K562 (cell line): ENCODE data around the gene EFHD2. TPM values are rescaled to one million over a fixed set of nuclear protein-coding genes. Genes with fewer than 3 reads are reported as not detected.

Experiments used
- ATAC-seq: fragments of 200-7000 bp; cut with Tn5 transposase; 3 replicates; pipeline ENCODE4 v1.9.1; 2020; ENCODE audit warnings: moderate library complexity
- BruUV-seq: library from RNA; stranded (reverse); fragments of 400-500 nt; replicated peaks from 2 replicates; lab custom pipeline; 2021; lab: Mats Ljungman, UMichigan
- CTCF ChIA-PET: fragments of 300-600 bp; formaldehyde crosslinking; extraction: SDS; loops from one replicate; lab custom pipeline; 2021; ENCODE audit warnings: low intra/inter-chr PET ratio; lab: Yijun Ruan, JAX
- POLR2A ChIA-PET: fragments of 300-600, 350-650 bp; sonication (Branson Sonifier 250); formaldehyde crosslinking; extraction: SDS; loops from one replicate; lab custom pipeline; 2021; ENCODE audit warnings: antibody characterized with exemption, inconsistent platforms; lab: Yijun Ruan, JAX
- DNase-seq, 4 experiments: peaks; one replicate each; pipeline versions ENCODE4 v3.0.0 to v3.0.0-alpha.2; 2011 to 2018; ENCODE audit warnings: low spot score in 3 of 4, mixed read lengths in 3 of 4; ENCODE audit errors: extremely low read depth in 1 of 4
- FAIRE-seq: peaks from 2 replicates; lab custom pipeline; 2011; peaks lifted over from hg19 to GRCh38; lab: Jason Lieb, UNC
- H2AFZ ChIP-seq: 2 replicates; pipeline ENCODE4 v1.6.0; 2011; ENCODE audit warnings: low read depth, low read length, control low read depth, inconsistent platforms
- H3K27ac ChIP-seq: fragments of 200-600 bp; 3 replicates; pipeline ENCODE4 v1.8.0; 2011; ENCODE audit warnings: low read depth, mild to moderate bottlenecking, control low read depth, inconsistent platforms, low read length, moderate library complexity, mixed read lengths; ENCODE audit errors: extremely low read depth
- H3K27me3 ChIP-seq, 2 experiments: fragments of 300-600 bp in 1 of 2; 2 replicates in 1 of 2; 3 replicates in 1 of 2; pipeline versions ENCODE4 v1.6.0 to v1.8.0; 2011; ENCODE audit warnings: inconsistent platforms in 2 of 2, low read length in 2 of 2, mild to moderate bottlenecking in 1 of 2, mixed read lengths in 1 of 2, moderate library complexity in 1 of 2; ENCODE audit not compliant: control insufficient read depth in 2 of 2, insufficient read depth in 2 of 2
- H3K36me3 ChIP-seq: fragments of 300-600 bp; 3 replicates; pipeline ENCODE4 v1.8.0; 2011; ENCODE audit warnings: mild to moderate bottlenecking, low read length, inconsistent platforms; ENCODE audit not compliant: control insufficient read depth, insufficient read depth
- H3K4me1 ChIP-seq, 2 experiments: fragments of 200-600 bp in 1 of 2; replicated peaks in 1 of 2; 2 replicates in 1 of 2; 3 replicates in 1 of 2; pipeline versions ENCODE4 v1.5.1 to v1.8.0; 2011; ENCODE audit warnings: inconsistent platforms in 2 of 2, low read length in 2 of 2, mild to moderate bottlenecking in 1 of 2, mixed read lengths in 1 of 2, moderate library complexity in 1 of 2; ENCODE audit not compliant: control insufficient read depth in 2 of 2, insufficient read depth in 2 of 2
- H3K4me2 ChIP-seq: 2 replicates; pipeline ENCODE4 v1.6.1; 2011; ENCODE audit warnings: low read length, control low read depth, inconsistent platforms, mixed read lengths; ENCODE audit not compliant: insufficient read depth
- H3K4me3 ChIP-seq: fragments of 200-600 bp; sonication (generic), shearing (Covaris generic); 2 replicates; pipeline ENCODE4 v1.5.1; 2016; ENCODE audit warnings: control low read depth, inconsistent platforms
- H3K79me2 ChIP-seq: fragments of 200-600 bp; 3 replicates; pipeline ENCODE4 v1.8.0; 2011; ENCODE audit warnings: low read length, inconsistent platforms; ENCODE audit not compliant: control insufficient read depth, insufficient read depth
- H3K9ac ChIP-seq, 2 experiments: 2 replicates each; pipeline versions ENCODE4 v1.6.0 to v1.6.1; 2011; ENCODE audit warnings: low read depth in 2 of 2, low read length in 2 of 2, control low read depth in 1 of 2, inconsistent platforms in 1 of 2, mild to moderate bottlenecking in 1 of 2, mixed read lengths in 1 of 2; ENCODE audit not compliant: insufficient read depth in 1 of 2
- H3K9me1 ChIP-seq: one replicate; pipeline ENCODE4 v1.6.0; 2011; ENCODE audit warnings: inconsistent platforms, mild to moderate bottlenecking, low read length, moderate library complexity; ENCODE audit not compliant: control insufficient read depth, insufficient read depth
- H3K9me3 ChIP-seq: replicated peaks from 2 replicates; pipeline ENCODE4 v1.5.1; 2011; ENCODE audit warnings: low read depth, low read length, inconsistent platforms; ENCODE audit not compliant: control insufficient read depth, insufficient read depth
- H4K20me1 ChIP-seq: replicated peaks from 2 replicates; pipeline ENCODE4 v1.6.1; 2011; ENCODE audit warnings: low read length, inconsistent platforms, mixed read lengths; ENCODE audit not compliant: control insufficient read depth, insufficient read depth
- CHD2 ChIP-seq: IDR thresholded peaks from 2 replicates; pipeline ENCODE4 v1.6.1; 2011; ENCODE audit warnings: low read depth, low read length
- WGBS: fragments of 100-300 bp; shearing (Covaris generic); methylation state at CpG from one replicate; pipeline ENCODE4 v1.1.6; 2016; ENCODE audit warnings: low coverage, mixed read lengths; ENCODE audit not compliant: insufficient coverage; ENCODE audit errors: missing lambda C conversion rate; 5-methylcytosine and 5-hydroxymethylcytosine counted together
- in situ Hi-C: fragments of 300-500 bp; cut with MboI; formaldehyde crosslinking; loops from 4 replicates; pipeline ENCODE4 v1.15.0; 2018; ENCODE audit warnings: inconsistent platforms, mixed read lengths
- intact Hi-C: fragments of 100-400 bp; cut with micrococcal nuclease; formaldehyde crosslinking; loops from 2 replicates; pipeline ENCODE4 v1.14.2; 2022
- polyA plus RNA-seq, 8 experiments: library from polyadenylated mRNA; depleted of rRNA in 4 of 8; stranded (reverse) in 5 of 8; unstranded in 3 of 8; fragments of >200 nt; fragmentation: Nextera tagmentation in 2 of 8; fragmentation: Illumina TruSeq in 1 of 8; extraction: Ambion mirVana in 2 of 8; extraction: Trizol in 1 of 8; gene quantifications; 2 replicates each; pipeline versions ENCODE4 v1.2.1 to v1.2.3, GENCODE V29; 2011 to 2014; ENCODE audit warnings: inconsistent platforms in 1 of 8, missing spikeins in 1 of 8
- total RNA-seq, 7 experiments: library from RNA; depleted of rRNA in 6 of 7; stranded (reverse); fragments of >200 nt in 6 of 7; fragmentation: Illumina TruSeq in 2 of 7; extraction: Trizol in 2 of 7; gene quantifications; 2 replicates each; pipeline versions ENCODE4 v1.2.1 to v1.2.3, GENCODE V29; 2011 to 2021; ENCODE audit warnings: low replicate concordance in 1 of 7
- TF ChIP-seq, protein P1 (sequence below): fragments of 450-650 bp; IDR thresholded peaks from 2 replicates; pipeline ENCODE4 v1.6.1; 2018; ENCODE audit not compliant: partially characterized antibody

Gene EFHD2
- total and polyA plus RNA-seq, 9 of the 15 experiments (the other 6 are each of a cell fraction or from before 2014, with no cell fraction given) = 1.7 to 73.5 (median 25.2) TPM

DNA sequence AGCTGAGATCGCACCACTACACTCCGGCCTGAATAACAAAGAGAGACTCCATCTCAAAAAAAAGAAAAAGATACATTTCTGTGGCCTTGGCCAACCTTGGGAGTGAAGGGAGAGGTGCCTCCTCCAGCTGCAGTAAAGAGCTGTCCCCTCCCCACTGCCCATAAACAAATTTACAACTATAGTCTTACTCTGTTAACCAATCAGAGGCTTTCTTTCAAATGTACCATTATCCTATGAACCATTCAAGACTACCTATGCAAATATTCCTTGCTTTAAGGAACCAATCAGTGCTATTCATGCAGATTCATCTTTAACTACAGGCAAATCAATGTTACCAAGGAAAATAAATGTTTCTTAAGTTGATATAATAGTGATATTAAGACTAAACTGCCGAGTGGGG lies 67.2 kb downstream of the EFHD2 start:
- CTCF ChIA-PET = interaction anchor here (0.6 kb wide), 1 partner anchor 136 kb away, joined by 3 read pairs; no protein-coding TSS in a partner anchor
- POLR2A ChIA-PET = interaction anchor here (1.1 kb wide), 1 partner anchor 29 kb away, joined by 3 read pairs; no protein-coding TSS in a partner anchor
- peak; percentile 29 for FAIRE-seq
- Histone ChIP-seq H3K36me3 (no peaks in the 10 kb centered on the region), H3K9me3 (no peaks in the 10 kb centered on the region), H3K4me1 (peaks cover 5 to 6% of the 10 kb centered on the region in 2 experiments; a peak in 3 of 5 replicates), H3K4me2 (no peak overlapping the region), H3K27ac (no peak overlapping the region), H3K79me2 (no peaks in the 10 kb centered on the region)
- WGBS = 69% methylated on average over 3 of the region's 3 CpGs
- TF ChIP-seq CHD2 = no peak
- TF ChIP-seq, protein P1, sequence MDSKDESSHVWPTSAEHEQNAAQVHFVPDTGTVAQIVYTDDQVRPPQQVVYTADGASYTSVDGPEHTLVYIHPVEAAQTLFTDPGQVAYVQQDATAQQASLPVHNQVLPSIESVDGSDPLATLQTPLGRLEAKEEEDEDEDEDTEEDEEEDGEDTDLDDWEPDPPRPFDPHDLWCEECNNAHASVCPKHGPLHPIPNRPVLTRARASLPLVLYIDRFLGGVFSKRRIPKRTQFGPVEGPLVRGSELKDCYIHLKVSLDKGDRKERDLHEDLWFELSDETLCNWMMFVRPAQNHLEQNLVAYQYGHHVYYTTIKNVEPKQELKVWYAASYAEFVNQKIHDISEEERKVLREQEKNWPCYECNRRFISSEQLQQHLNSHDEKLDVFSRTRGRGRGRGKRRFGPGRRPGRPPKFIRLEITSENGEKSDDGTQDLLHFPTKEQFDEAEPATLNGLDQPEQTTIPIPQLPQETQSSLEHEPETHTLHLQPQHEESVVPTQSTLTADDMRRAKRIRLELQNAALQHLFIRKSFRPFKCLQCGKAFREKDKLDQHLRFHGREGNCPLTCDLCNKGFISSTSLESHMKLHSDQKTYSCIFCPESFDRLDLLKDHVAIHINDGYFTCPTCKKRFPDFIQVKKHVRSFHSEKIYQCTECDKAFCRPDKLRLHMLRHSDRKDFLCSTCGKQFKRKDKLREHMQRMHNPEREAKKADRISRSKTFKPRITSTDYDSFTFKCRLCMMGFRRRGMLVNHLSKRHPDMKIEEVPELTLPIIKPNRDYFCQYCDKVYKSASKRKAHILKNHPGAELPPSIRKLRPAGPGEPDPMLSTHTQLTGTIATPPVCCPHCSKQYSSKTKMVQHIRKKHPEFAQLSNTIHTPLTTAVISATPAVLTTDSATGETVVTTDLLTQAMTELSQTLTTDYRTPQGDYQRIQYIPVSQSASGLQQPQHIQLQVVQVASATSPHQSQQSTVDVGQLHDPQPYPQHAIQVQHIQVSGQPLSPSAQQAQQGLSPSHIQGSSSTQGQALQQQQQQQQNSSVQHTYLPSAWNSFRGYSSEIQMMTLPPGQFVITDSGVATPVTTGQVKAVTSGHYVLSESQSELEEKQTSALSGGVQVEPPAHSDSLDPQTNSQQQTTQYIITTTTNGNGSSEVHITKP = peak; percentile 23
- TF ChIP-seq, all 486 proteins: peak for 1
- no peaks in the 10 kb centered on the region for H3K27me3 ChIP-seq
- H2AFZ ChIP-seq = no peak overlapping the region
- peak in 3 of 4 experiments; percentile 45 to 57 (median 45) for DNase-seq
- peak; percentile 74 for ATAC-seq
- H4K20me1 ChIP-seq = no peaks in the 10 kb centered on the region
- intact Hi-C loops (no loop called here), in situ Hi-C loops (no loop called here)
- H3K4me3 ChIP-seq = no peak overlapping the region
- no peaks in the 10 kb centered on the region for H3K9me1 ChIP-seq
- no TSS peak for BruUV-seq
- no peak overlapping the region for H3K9ac ChIP-seq
